NCI-H2029 treated with DMSO at 0.1 percent for 48 hours (cell line): Measurements from ENCODE around the gene TNFRSF4.

Experiments used
- DNase-seq: peaks from one replicate; lab custom pipeline; 2025; lab: John Stamatoyannopoulos, UW

TNFRSF4 gene

DNA sequence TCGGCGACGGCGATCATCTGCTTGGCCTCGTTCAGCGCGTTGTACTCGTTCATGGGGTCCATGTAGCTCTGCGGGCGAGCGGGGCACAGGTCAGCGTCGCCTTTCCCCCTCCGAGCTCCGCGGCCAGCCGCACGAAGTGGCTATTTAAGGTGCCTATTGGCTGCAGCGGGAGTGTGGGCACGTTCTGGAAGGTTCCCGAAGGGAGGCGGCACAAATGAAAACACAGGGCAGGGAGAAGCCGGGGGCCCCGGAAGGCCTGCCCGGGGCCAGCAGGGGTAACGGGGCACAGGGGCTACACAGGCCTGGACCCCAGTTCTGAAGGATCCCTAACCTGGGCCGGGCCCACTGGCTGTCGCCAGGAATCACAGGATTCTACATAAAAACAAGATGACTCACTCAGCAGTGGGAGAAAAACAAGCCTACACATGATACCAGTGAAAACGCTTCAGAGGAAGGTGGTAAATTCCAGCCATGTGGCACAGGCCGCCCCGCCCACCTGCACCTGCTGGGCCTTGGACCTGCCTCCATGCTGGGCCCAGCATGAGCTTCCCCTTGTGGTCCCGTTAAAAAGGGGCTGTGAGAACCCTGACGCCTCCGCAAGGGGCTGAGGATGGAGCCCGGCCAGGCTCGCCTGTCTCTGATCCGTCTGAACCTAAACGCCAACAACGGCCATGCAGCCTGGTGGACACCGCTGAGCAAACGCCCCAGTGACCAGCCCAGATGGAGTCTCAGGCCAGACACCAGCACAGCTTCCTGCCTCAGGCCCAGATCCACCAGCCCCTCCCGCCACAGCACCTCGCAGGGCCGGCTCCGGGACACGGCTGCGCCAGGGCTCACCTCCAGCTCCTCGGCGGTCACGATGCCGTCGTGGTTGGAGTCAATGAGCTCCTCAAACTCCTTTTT is 3.9 kb upstream of the TNFRSF4 start:
- DNase-seq: no peak

- DNase-seq: no peak
These were observed 3.0 kb upstream of the TNFRSF4 start for GRCh38 chr1:1216770-1217620.

- DNase-seq: no peak
These were observed 2.1 kb upstream of the TNFRSF4 start for GRCh38 chr1:1215881-1216605.

GRCh38 chr1:1215080-1215676 is 1.2 kb upstream of the TNFRSF4 start:
- DNase-seq: no peak

DNA sequence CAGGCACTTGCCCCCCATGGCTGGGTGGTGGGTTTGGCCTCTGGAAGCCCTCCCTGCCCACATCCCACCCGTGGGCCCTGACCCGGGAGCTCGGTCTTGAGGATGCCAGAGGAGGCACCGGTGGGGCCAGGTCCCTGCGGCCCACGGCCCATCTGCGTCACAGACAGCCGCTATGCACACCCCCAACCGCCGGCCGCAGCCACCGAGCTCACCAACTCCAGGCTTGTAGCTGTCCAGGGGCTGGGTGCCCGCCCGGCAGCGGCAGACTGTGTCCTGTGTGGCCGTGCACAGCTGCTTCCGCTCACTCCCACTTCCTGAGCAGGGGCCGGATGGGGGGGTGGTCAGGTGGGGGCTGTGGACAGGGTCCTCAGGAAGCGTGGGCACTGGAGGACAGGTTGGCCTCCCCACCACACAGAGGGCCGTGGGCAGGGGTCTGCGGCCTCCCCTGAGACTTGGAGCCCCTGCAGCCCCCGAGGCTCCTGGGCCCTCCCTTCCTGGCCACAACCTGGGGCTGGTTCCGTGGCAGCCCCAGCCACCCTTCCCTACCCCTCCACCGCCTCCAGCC is 1.1 kb downstream of the TNFRSF4 start:
- DNase-seq: no peak

DNA sequence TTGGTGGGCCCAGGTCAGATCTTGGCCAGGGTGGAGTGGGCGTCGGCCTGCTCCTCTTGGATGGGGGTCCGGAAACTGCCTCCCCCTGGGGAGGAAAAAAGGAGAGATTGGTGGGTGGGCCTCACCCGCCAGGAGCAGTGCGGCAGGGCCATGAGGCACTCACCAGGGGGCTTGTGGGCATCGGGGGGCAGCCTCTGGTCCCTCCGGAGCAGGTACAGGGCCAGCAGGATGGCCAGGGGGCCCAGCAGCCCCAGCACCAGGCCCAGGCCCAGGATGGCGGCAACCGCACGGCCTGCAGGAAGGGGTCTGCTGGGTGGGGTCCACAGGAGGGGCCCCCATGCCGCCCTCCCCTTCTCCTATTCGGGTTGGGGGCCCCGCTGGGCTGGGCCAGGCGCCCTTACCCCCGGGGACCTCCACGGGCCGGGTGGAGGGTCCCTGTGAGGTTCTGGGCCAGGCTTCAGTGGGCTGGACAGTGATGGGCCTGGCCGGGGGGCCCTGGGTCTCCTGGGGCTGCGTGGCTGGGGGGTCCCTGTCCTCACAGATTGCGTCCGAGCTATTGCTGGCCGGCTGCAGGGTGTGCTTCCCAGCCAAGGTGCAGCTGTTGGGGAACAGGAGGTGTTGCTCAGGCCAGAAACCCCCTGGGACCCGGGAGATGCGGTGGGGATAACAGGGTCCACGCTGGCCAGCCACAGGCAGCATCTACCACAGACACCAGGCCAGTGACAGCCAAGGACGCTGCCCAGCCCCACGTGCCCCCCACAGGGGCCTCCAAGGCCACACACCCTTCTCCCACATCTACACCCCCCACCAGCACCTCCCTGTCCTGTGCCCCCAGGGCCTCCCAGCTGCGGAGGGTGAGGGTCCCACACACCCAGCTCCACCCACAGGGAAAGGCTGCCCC is 2.2 kb downstream of the TNFRSF4 start:
- no peak for DNase-seq

DNA sequence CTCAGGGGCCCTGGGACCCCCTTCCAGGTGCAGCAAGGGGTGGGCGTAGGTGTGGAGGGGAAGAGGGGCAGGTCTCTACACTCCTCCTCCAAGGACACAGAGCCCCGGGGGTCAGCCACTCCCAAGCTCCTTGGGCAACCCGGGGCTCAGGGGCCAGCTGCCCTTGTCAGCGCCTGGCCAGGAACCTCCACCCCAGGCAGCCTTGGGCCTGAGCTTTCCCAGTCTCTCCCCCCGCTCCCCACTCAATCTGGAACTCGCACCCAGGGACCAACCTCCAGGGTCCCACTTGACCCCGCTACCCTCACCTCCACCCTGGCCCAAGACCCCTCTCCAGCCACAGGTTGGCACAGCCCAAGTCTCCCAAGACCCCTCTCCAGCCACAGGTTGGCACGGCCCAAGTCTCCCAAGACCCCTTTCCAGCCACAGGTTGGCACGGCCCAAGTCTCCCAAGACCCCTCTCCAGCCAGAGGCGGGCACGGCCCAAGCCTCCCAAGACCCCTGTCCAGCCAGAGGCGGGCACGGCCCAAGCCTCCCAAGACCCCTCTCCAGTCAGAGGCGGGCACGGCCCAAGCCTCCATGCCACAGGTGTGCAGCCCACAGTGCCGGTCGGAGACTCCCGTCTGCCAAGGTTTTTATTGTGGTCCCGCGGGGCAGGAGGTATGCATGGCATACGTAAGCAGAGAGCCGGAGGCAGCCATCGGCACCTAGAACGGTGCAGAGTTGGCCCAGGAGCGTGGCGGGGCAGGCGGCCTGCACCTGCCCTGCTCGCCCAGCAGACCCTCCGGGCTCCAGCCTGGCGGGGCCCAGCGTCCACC is 3.0 kb downstream of the TNFRSF4 start:
- DNase-seq: no peak

GRCh38 chr1:1208713-1209433 is 5.1 kb downstream of the TNFRSF4 start:
- DNase-seq: no peak

GRCh38 chr1:1207571-1207892 is 6.4 kb downstream of the TNFRSF4 start:
- DNase-seq: no peak

GRCh38 chr1:1206966-1207531 is 6.9 kb downstream of the TNFRSF4 start:
- no peak for DNase-seq

DNA sequence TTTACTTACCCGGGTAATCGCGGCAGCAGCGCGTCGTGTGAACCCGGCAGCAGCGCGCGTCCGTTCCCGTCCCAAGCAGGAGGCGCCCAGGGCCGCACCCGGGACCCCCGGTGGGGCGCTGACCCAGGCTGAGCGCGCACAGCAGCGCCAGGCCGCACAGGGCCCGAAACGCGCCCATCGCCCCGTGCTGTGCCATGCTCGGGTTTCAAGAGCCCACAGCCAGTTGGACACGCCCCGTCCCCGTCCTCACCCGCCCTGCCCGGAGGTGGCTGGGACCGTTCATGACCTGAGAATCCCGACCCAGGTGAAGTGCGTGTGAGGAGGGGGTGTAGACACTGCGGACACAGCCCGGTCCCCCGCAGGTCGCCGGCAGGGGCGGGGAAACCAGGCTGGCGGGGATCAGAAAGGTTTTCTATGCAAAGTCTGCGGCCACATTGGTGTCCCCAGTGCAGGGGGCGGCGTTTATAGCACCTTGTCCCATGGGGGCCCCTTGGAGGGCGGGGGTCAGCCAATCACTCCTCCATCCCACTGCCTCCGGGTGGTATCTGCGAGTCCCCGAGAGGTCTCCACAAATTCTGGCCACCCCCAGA is 7.5 kb downstream of the TNFRSF4 start, which contains the start of gene TNFRSF18:
Gene TNFRSF18 (minus strand): TSS at position 217 of the 590 bp plus-strand sequence. CDS start 21 bp downstream, at position 196.
- DNase-seq: no peak

- no peak for DNase-seq
These were observed 8.1 kb downstream of the TNFRSF4 start for GRCh38 chr1:1205769-1206375.

- no peak for DNase-seq
These were observed 8.8 kb downstream of the TNFRSF4 start for GRCh38 chr1:1204998-1205768.

DNA sequence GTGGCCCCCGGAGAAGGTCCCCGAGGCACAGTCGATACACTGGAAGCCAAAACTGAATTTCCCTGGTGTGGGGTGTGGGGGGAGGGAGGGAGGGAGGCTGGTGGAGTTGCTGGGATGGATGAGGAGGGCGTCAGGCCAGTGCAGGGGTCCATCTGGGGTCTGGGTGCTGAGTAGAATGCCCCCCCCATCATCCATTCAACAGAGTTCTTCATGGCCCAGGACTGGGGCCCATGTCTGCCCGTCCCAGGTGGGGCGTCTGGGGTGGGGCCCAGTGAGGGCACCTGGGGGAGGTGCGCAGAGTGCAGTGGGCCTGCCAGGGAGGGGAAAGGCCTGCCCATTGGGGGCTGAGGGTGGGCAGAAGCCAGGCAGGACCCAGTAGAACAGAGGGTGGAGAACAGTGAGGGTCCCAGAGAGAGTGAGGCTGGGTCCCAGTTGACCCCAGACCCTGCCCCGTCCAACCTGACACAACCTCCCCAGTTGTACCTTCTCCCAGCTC is 9.5 kb downstream of the TNFRSF4 start:
- DNase-seq: no peak

DNA sequence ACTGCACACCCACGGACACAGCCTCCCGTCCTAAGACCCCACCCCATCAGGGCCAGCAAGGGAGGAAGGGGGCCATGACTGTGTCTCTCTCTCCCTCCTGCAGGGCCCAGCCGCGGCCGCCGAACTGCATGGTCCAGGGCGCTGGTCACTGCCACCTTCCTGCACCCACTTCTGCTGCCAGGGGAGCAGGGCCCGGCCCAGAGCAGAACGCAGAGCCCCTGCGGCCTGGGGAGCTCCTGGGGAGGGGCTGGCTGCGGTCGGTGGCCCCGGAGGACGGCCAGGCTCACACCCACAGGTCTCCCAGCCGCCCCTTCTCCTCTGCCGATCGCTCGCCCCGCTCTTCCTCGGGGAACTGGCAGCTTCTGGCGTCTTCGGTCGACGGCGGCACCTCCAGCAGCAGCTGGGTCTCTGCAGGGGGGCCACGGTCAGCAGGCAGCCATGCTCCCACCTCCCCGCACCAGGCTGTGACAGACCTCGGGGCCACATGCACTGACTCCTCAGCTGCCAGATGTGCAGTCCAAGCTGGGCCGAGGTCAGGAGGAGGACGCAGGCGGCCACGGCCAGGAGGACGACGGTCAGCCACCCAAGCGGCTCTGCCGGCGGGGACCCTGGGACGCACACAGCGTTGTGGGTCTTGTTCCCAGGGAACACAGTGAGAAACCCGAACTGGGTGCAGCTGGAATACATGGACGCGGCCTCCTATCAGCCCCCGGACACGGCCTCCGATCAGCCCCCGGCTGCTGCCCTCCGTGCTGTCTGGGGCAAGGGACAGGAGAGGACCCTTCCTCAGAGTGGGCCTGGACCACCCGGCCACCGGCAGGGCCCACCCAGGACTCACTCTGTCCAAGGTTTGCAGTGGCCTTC is 10.2 kb downstream of the TNFRSF4 start:
- DNase-seq: no peak
